ENCODE data around the gene PARN.
"Not testable (repeated sequence)": the region's sequence is repeated elsewhere in the genome, so short reads cannot be mapped to it uniquely, and the experiment has no call there.

Gene PARN

DNA sequence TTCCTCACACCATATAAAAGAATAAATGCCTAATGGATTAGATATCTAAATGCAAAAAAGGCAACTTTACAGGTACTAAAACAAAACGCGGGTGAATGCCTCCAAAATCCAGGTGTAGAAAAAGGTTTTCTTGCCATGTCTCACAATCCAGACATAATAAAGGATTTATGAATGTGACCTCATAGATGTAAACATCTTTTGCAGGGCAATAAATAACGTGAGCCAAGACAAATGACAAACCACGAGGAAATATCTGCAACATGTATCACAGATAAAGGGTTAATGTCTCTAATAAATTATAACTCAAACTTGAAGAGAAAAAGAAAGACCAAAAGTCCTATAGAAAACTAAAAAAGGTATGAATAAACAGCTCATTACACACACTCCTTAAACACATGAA is 180.7 kb downstream of the PARN start:
- DNase-seq (no peak), ATAC-seq (replicated peaks) (no peak)
- no peaks in the 10 kb centered on the region for H3K27me3 Mint-ChIP-seq
- H3K27ac Mint-ChIP-seq = no peak overlapping the region
- peaks cover 0 to 3% of the 10 kb centered on the region in 2 donors for H3K4me1 Mint-ChIP-seq (ENCODE audit: low read depth in 2 of 2)
- no peak overlapping the region for H3K4me3 Mint-ChIP-seq
- no peaks in the 10 kb centered on the region for H3K9me3 Mint-ChIP-seq
- H3K36me3 Mint-ChIP-seq (ENCODE audit: insufficient read depth) = no peaks in the 10 kb centered on the region

DNA sequence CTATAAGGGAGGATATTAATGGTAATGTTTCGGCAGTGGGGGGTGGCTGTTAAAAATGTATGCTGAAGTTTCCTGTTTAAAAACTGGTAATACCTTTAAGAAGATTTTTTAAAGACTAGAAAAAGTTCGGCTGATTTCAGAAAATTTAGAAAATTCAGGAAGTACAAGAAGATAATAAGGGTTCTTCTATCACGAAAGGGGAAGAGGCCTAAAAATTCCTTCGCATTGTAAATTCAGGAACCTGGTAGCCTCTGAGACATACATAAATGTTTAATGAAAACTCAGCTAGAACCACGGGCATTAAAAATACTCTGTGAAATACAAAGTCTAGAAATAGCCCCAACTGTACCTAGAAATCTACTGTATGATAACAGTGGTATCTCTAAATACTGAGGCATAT is 181.2 kb downstream of the PARN start:
- Mint-ChIP-seq H3K27ac (no peak overlapping the region), H3K9me3 (no peaks in the 10 kb centered on the region), H3K4me3 (no peak overlapping the region), H3K4me1 (ENCODE audit: low read depth in 2 of 2) (peaks cover 0 to 3% of the 10 kb centered on the region in 2 donors), H3K36me3 (ENCODE audit: insufficient read depth) (peaks cover 3% of the 10 kb centered on the region), H3K27me3 (no peaks in the 10 kb centered on the region)
- ATAC-seq (replicated peaks) = no peak
- DNase-seq = no peak

GRCh38 chr16:14447783-14448182 is 182.3 kb downstream of the PARN start:
- no peak overlapping the region for H3K4me3 Mint-ChIP-seq
- peaks cover 0 to 3% of the 10 kb centered on the region in 2 donors for H3K4me1 Mint-ChIP-seq (ENCODE audit: low read depth in 2 of 2)
- no peak for DNase-seq
- ATAC-seq (replicated peaks) = no peak
- H3K27ac Mint-ChIP-seq = no peak overlapping the region
- no peaks in the 10 kb centered on the region for H3K9me3 Mint-ChIP-seq
- H3K27me3 Mint-ChIP-seq = no peaks in the 10 kb centered on the region
- peaks cover 6% of the 10 kb centered on the region for H3K36me3 Mint-ChIP-seq (ENCODE audit: insufficient read depth)

DNA sequence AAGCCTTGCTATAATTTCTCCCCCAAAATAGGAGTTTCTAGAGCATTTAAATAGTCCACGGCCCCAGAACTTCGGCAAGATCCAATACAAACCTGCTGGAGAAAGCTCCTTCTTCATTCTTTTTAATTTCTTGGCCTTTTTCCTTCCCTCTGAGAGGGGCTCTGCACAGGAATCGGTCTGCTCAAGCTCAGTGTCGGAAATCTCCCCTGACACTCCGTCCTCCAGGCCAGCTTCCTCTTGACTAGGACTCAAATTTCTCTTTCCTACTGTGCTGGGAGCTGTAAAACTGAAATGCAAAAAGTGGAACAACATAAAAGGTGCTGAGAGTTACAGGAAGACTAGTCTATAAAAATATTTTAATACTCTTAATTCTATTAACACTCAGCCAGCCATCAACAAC is 183.3 kb downstream of the PARN start:
- ATAC-seq (replicated peaks) (no peak), DNase-seq (no peak)
- peaks cover 6% of the 10 kb centered on the region for H3K36me3 Mint-ChIP-seq (ENCODE audit: insufficient read depth)
- H3K4me1 Mint-ChIP-seq (ENCODE audit: low read depth in 2 of 2) = peaks cover 0 to 3% of the 10 kb centered on the region in 2 donors
- H3K27ac Mint-ChIP-seq = no peak overlapping the region
- no peaks in the 10 kb centered on the region for H3K9me3 Mint-ChIP-seq
- H3K27me3 Mint-ChIP-seq = no peaks in the 10 kb centered on the region
- no peak overlapping the region for H3K4me3 Mint-ChIP-seq

- no peaks in the 10 kb centered on the region for H3K9me3 Mint-ChIP-seq
- no peak overlapping the region for H3K27ac Mint-ChIP-seq
These were observed 183.9 kb downstream of the PARN start for GRCh38 chr16:14445937-14446715.

GRCh38 chr16:14444979-14445810 is 184.9 kb downstream of the PARN start:
- Mint-ChIP-seq H3K9me3 (no peaks in the 10 kb centered on the region), H3K27me3 (no peaks in the 10 kb centered on the region), H3K4me3 (no peak overlapping the region), H3K36me3 (ENCODE audit: insufficient read depth) (peaks cover 6% of the 10 kb centered on the region), H3K4me1 (ENCODE audit: low read depth in 2 of 2) (peaks cover 2 to 3% of the 10 kb centered on the region in 2 donors), H3K27ac (no peak overlapping the region)
- ATAC-seq (replicated peaks) (no peak), DNase-seq (no peak)

More at GRCh38 chr16:14445937-14446715, 183.9 kb downstream of the PARN start:
- DNase-seq (no peak), ATAC-seq (replicated peaks) (no peak)
- no peak overlapping the region for H3K4me3 Mint-ChIP-seq
- H3K4me1 Mint-ChIP-seq (ENCODE audit: low read depth in 2 of 2) = peaks cover 0 to 3% of the 10 kb centered on the region in 2 donors
- H3K27me3 Mint-ChIP-seq = no peaks in the 10 kb centered on the region
- peaks cover 6% of the 10 kb centered on the region for H3K36me3 Mint-ChIP-seq (ENCODE audit: insufficient read depth)

DNA sequence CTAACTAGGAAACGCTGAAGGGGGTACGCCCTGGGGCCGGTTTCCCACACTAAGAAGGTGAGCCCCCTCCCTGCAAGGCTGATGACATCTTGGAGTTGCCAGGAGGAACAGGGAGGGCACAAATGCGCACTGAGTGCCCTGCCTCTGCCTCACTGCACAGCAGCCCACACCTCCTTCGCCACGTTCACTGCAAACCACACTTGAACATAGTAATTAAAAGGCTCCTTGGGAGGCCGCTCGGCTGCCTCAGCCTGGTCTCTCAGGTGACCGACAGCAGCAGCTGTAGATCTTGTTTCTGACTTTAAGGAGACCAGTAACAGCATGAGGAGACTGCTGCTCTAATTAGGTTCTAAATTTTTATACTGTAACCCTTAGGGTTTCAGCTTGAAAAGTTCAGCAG is 188.5 kb downstream of the PARN start:
- not testable (repeated sequence) for H3K36me3 Mint-ChIP-seq (ENCODE audit: insufficient read depth); H3K9me3 Mint-ChIP-seq; H3K27ac Mint-ChIP-seq; H3K27me3 Mint-ChIP-seq; DNase-seq; H3K4me3 Mint-ChIP-seq; ATAC-seq (replicated peaks)
- peaks cover 10 to 12% of the 10 kb centered on the region in 2 donors for H3K4me1 Mint-ChIP-seq (ENCODE audit: low read depth in 2 of 2)

DNA sequence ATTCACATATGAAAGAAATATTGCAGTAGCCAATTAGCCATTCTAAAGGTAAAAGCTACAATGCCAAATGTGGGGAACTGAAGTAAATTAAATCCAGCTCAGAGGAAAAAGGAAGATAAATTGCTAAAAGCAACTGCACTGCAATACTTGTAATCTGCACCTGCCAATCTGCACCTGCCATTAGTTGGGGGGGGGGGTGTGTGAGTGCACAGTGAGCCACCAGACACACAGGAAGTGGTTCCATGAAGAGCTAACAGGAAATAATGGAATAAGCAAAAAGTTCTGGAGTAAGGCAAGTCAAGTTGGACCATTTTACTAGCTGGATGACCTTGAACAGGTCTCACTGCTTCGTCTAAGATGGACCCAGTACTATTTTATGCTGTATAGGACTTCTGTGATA is 191.8 kb downstream of the PARN start:
- H3K36me3 Mint-ChIP-seq (ENCODE audit: insufficient read depth) = peaks cover 4% of the 10 kb centered on the region
- peaks cover 16 to 24% of the 10 kb centered on the region in 2 donors for H3K4me1 Mint-ChIP-seq (ENCODE audit: low read depth in 2 of 2)
- H3K9me3 Mint-ChIP-seq = no peaks in the 10 kb centered on the region
- peak overlapping the region in 1 of 2 donors; percentile 19 for H3K27ac Mint-ChIP-seq
- no peak overlapping the region for H3K4me3 Mint-ChIP-seq
- DNase-seq (no peak), ATAC-seq (replicated peaks) (no peak)
- H3K27me3 Mint-ChIP-seq = no peaks in the 10 kb centered on the region

DNA sequence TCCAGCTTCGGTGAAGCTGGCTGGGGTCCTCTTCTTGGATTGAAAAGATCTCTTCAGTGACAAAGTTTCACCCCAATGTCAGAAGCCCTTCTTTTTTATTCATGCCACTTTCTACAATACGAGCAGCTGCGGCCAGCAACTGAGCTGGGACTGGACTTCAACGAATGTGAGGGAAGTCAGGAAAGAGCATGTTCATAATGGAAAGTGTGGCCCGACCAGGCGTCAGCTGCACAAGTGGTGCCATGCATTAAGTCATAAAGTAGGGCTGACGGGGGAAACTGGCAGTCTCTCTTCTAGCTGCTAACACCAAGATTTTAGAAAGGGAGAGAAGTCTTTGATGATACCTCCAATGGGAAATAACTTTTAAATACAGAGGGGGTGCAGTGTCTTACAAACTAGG is 192.6 kb downstream of the PARN start:
- H3K9me3 Mint-ChIP-seq = no peaks in the 10 kb centered on the region
- DNase-seq (no peak), ATAC-seq (replicated peaks) (no peak)
- peak overlapping the region; percentile 79 to 84 for H3K27ac Mint-ChIP-seq
- no peaks in the 10 kb centered on the region for H3K27me3 Mint-ChIP-seq
- H3K4me1 Mint-ChIP-seq (ENCODE audit: low read depth in 2 of 2) = peaks cover 16 to 24% of the 10 kb centered on the region in 2 donors
- no peak overlapping the region for H3K4me3 Mint-ChIP-seq
- H3K36me3 Mint-ChIP-seq (ENCODE audit: insufficient read depth) = peaks cover 9% of the 10 kb centered on the region

DNA sequence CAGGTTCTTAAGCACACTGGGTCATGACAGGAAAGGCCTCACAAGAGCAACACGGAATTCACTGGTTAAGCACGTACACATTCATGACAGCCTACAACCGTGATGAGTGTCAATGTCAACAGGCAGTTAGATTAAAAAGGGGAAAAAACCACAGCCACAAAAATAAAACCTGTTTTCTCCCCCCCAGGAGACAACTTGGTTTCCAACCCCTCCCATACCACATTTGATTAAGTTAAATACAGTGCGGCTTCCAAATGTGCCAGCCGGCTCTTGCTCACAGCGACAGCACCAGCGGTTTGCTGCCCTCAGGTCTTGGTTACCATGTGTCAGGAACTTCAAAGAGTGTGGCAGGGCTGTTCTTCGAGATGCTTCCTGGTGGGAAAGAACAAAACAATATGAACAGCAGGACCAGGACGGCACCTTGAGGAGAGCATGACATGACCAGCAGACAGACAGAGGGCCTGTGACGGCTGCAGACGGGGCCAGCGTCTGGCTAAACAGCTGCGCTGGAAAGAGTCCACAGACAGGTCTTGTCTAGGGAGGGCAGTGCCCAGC is 193.6 kb downstream of the PARN start:
- Mint-ChIP-seq H3K4me1 (ENCODE audit: low read depth in 2 of 2) (peaks cover 16 to 24% of the 10 kb centered on the region in 2 donors), H3K9me3 (no peaks in the 10 kb centered on the region), H3K4me3 (peak overlapping the region; percentile 65 to 66), H3K27me3 (no peaks in the 10 kb centered on the region), H3K27ac (peak overlapping the region; percentile 79 to 84), H3K36me3 (ENCODE audit: insufficient read depth) (peaks cover 9% of the 10 kb centered on the region)
- DNase-seq = peak; percentile 5 to 14 (median 12)
- ATAC-seq (replicated peaks) = peak; percentile 86

DNA sequence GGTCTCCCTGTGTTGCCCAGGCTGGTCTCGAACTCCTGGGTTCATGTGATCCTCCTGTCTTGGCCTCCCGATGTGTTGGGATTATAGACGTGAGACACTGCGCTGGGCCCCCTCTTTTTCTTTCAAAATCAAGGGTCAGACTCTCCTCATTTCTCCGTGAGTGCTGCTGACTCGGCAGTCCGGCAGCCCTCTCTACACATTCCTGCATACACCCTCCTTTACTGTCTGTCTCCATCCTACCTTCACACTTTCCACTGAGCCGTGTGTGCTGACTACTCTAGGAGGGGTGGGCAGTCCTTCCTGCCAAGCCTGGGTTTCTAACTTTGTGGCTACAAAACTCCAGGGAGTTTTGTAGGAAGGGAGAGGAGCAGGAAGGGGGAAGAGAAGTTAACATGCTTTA is 195.2 kb downstream of the PARN start:
- no peaks in the 10 kb centered on the region for H3K9me3 Mint-ChIP-seq
- H3K27ac Mint-ChIP-seq = no peak overlapping the region
- ATAC-seq (replicated peaks) (no peak), DNase-seq (no peak)
- H3K4me1 Mint-ChIP-seq (ENCODE audit: low read depth in 2 of 2) = peaks cover 14 to 24% of the 10 kb centered on the region in 2 donors
- no peaks in the 10 kb centered on the region for H3K27me3 Mint-ChIP-seq
- peaks cover 9% of the 10 kb centered on the region for H3K36me3 Mint-ChIP-seq (ENCODE audit: insufficient read depth)
- H3K4me3 Mint-ChIP-seq = no peak overlapping the region

DNA sequence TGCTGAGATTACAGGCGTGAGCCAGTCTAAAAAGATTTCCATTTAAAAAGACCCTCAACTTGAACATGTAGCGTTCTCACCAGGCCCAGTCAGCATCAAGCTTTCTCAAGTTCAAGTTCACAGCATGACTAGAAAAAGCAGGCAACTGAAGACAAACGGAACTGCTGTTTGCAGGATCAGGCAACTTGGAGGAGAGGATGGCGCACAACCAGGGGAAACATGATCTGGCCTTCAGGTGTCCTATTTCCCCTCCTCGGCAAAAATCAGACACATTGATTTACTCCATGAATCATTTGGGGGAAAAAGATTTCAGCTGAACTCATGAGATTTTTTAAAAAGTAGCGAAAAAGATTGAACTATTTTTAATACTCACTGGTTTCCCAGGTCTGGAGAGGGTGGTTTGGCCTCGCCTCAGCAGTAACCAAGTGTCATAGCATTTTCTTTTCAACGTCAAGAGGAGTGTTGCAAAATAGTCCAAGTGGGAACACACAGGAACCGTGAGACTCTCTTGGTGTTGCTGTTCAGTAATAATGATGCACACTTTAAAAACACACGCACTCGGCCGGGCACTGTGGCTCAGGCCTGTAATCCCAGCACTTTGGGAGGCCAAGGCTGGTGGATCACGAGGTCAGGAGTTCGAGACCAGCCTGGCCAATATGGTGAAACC is 201.0 kb downstream of the PARN start:
- not testable (repeated sequence) for H3K27ac Mint-ChIP-seq; H3K27me3 Mint-ChIP-seq; H3K4me3 Mint-ChIP-seq; H3K4me1 Mint-ChIP-seq (ENCODE audit: low read depth in 2 of 2); H3K9me3 Mint-ChIP-seq; H3K36me3 Mint-ChIP-seq (ENCODE audit: insufficient read depth); ATAC-seq (replicated peaks); DNase-seq

DNA sequence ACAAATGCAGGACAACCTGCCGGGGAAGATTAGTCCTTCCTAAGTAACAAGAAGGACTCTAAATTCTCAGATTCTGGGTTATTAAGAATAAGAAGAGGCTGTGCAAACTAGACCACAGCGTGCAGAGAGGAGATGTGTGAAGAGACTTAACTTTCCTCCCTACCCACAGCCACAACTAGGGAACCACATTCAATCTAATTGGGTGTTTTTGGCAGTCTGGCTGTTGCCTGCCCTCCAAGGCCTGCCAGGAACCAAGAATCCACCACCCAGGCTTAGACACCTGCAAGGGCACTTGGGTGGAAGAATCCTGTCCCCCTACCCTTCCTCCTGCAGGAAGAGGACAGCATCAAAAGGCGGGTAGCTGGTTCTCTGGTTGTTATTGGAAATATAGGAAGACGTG is 202.0 kb downstream of the PARN start:
- ATAC-seq (replicated peaks) (no peak), DNase-seq (no peak)
- Mint-ChIP-seq H3K27ac (no peak overlapping the region), H3K27me3 (no peaks in the 10 kb centered on the region), H3K36me3 (ENCODE audit: insufficient read depth) (peaks cover 5% of the 10 kb centered on the region), H3K4me3 (no peak overlapping the region), H3K4me1 (ENCODE audit: low read depth in 2 of 2) (no peaks in the 10 kb centered on the region), H3K9me3 (no peaks in the 10 kb centered on the region)

Measured in effector memory CD8-positive, alpha-beta T cell (primary cell).